ENCODE results near the gene HIC1. TPM values are rescaled to one million over a fixed set of nuclear protein-coding genes. Genes with fewer than 3 reads are reported as not detected.

Gene HIC1
- total and polyA plus RNA-seq, 9 of the 15 experiments (the other 6 are each of a cell fraction or from before 2014, with no cell fraction given), result 0.01 to 2.5 (median 0.18) TPM

GRCh38 chr17:2071024-2071385, 16.1 kb downstream of the HIC1 start:
- Histone ChIP-seq H3K4me1 (replicated peaks in 1 of 2; ENCODE audit: control insufficient read depth in 2 of 2, insufficient read depth in 2 of 2, low read length in 2 of 2) (peaks cover 0 to 4% of the 10 kb centered on the region in 2 experiments; a peak in 1 of 5 replicates), H4K20me1 (replicated peaks; ENCODE audit: control insufficient read depth, insufficient read depth, low read length) (no peaks in the 10 kb centered on the region), H2AFZ (ENCODE audit: low read depth, low read length) (no peak overlapping the region), H3K9me3 (replicated peaks; ENCODE audit: control insufficient read depth, insufficient read depth, low read depth, low read length) (no peaks in the 10 kb centered on the region), H3K9me1 (ENCODE audit: control insufficient read depth, insufficient read depth, low read length) (no peaks in the 10 kb centered on the region), H3K4me2 (ENCODE audit: insufficient read depth, low read length) (no peak overlapping the region), H3K27ac (ENCODE audit: extremely low read depth, low read depth, low read length) (no peak overlapping the region), H3K4me3 (no peak overlapping the region), H3K79me2 (ENCODE audit: control insufficient read depth, insufficient read depth, low read length) (no peaks in the 10 kb centered on the region), H3K36me3 (ENCODE audit: control insufficient read depth, insufficient read depth, low read length) (peaks cover 8% of the 10 kb centered on the region; the same call in 1 of the 3 replicates), H3K27me3 (ENCODE audit: control insufficient read depth in 2 of 2, insufficient read depth in 2 of 2, low read length in 2 of 2) (no peaks in the 10 kb centered on the region), H3K9ac (ENCODE audit: insufficient read depth in 1 of 2, low read depth in 2 of 2, low read length in 2 of 2) (no peak overlapping the region; a peak in 1 of 4 replicates)
- TF ChIP-seq TFAP4 (CRISPR knock-in tag; IDR thresholded peaks at IDR 0.05; ENCODE audit: borderline replicate concordance) (no peak), RBFOX2 (IDR thresholded peaks at IDR 0.05; ENCODE audit: low read depth, low read length) (no peak), ARID3B (CRISPR knock-in tag; IDR thresholded peaks at IDR 0.05; ENCODE audit: borderline replicate concordance) (no peak), ILF3 (IDR thresholded peaks at IDR 0.05; ENCODE audit: borderline replicate concordance) (no peak), ZNF318 (IDR thresholded peaks at IDR 0.05; ENCODE audit: borderline replicate concordance in 1 of 2, low read depth in 1 of 2) (no peak)
- TF ChIP-seq, protein P1, sequence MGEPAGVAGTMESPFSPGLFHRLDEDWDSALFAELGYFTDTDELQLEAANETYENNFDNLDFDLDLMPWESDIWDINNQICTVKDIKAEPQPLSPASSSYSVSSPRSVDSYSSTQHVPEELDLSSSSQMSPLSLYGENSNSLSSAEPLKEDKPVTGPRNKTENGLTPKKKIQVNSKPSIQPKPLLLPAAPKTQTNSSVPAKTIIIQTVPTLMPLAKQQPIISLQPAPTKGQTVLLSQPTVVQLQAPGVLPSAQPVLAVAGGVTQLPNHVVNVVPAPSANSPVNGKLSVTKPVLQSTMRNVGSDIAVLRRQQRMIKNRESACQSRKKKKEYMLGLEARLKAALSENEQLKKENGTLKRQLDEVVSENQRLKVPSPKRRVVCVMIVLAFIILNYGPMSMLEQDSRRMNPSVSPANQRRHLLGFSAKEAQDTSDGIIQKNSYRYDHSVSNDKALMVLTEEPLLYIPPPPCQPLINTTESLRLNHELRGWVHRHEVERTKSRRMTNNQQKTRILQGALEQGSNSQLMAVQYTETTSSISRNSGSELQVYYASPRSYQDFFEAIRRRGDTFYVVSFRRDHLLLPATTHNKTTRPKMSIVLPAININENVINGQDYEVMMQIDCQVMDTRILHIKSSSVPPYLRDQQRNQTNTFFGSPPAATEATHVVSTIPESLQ (CRISPR knock-in tag; IDR thresholded peaks at IDR 0.05), result no peak
- intact Hi-C loops (cut with micrococcal nuclease), result no loop called here
- ChIA-PET CTCF (ENCODE audit: low intra/inter-chr PET ratio) (no interaction called here), POLR2A (interaction anchor here (0.6 kb wide), 1 partner anchor 10 kb away, joined by 3 read pairs; no protein-coding TSS in a partner anchor)
- DNase-seq (ENCODE audit: extremely low read depth in 1 of 4, low spot score in 3 of 4) (no peak), ATAC-seq (no peak), FAIRE-seq (no peak)
- in situ Hi-C loops (cut with MboI), result no loop called here
- no TSS peak for BruUV-seq (replicated peaks)
- 90% methylated on average over 3 of the region's 6 CpGs for WGBS (ENCODE audit: insufficient coverage, low coverage, missing lambda C conversion rate)

Data from K562 (cell line).